Smooth muscle cell (in vitro differentiated cells): ENCODE results near the gene YARS1. TPM values are rescaled to one million over a fixed set of nuclear protein-coding genes. Genes with fewer than 3 reads are reported as not detected.

Experiments used
- DNase-seq: peaks from one replicate; lab custom pipeline; 2025; ENCODE audit not compliant: unreplicated experiment; lab: John Stamatoyannopoulos, UW
- H2AFZ ChIP-seq: fragments of 200-600 bp; sonication (generic); 2 replicates; pipeline ENCODE4 v1.6.0; 2016; ENCODE audit warnings: antibody characterized with exemption, low read depth, mild to moderate bottlenecking
- H3F3A ChIP-seq: fragments of 200-600 bp; sonication (generic); 2 replicates; pipeline ENCODE4 v1.6.0; 2017; ENCODE audit warnings: antibody characterized with exemption, low read depth
- H3K27ac ChIP-seq: fragments of 200-600 bp; sonication (generic); 2 replicates; pipeline ENCODE4 v1.5.1; 2016; ENCODE audit warnings: low read depth, mild to moderate bottlenecking
- H3K27me3 ChIP-seq: fragments of 200-600 bp; sonication (generic); 2 replicates; pipeline ENCODE4 v1.6.1; 2016; ENCODE audit warnings: low read depth, mild to moderate bottlenecking
- H3K36me3 ChIP-seq: fragments of 200-600 bp; sonication (generic); 2 replicates; pipeline ENCODE4 v1.5.1; 2016; ENCODE audit warnings: low read depth
- H3K4me1 ChIP-seq: fragments of 200-600 bp; sonication (generic); 2 replicates; pipeline ENCODE4 v1.5.1; 2016; ENCODE audit warnings: low read depth
- H3K4me2 ChIP-seq: fragments of 200-600 bp; sonication (generic); 2 replicates; pipeline ENCODE4 v1.6.0; 2016; ENCODE audit warnings: mild to moderate bottlenecking
- H3K4me3 ChIP-seq: fragments of 200-600 bp; sonication (generic); 2 replicates; pipeline ENCODE4 v1.5.1; 2016; ENCODE audit warnings: mild to moderate bottlenecking
- H3K79me2 ChIP-seq: fragments of 200-600 bp; sonication (generic); 2 replicates; pipeline ENCODE4 v1.6.0; 2016; ENCODE audit warnings: low read depth, mild to moderate bottlenecking
- H3K9ac ChIP-seq: fragments of 200-600 bp; sonication (generic); 2 replicates; pipeline ENCODE4 v1.6.0; 2016; ENCODE audit warnings: low read depth
- H3K9me3 ChIP-seq: fragments of 200-600 bp; sonication (generic); replicated peaks from 2 replicates; pipeline ENCODE4 v1.5.1; 2016; ENCODE audit warnings: low read depth
- H4K20me1 ChIP-seq: fragments of 200-600 bp; sonication (generic); 2 replicates; pipeline ENCODE4 v1.6.0; 2016; ENCODE audit warnings: low read depth
- CTCF ChIP-seq: fragments of 200-600 bp; sonication (generic); IDR thresholded peaks from 2 replicates; pipeline ENCODE4 v1.5.1; 2017; ENCODE audit warnings: borderline replicate concordance, mild to moderate bottlenecking, antibody characterized with exemption; ENCODE audit not compliant: insufficient read depth, poor library complexity, severe bottlenecking
- WGBS: methylation state at CpG from one replicate; pipeline ENCODE4 v1.1.7; 2016; ENCODE audit warnings: low lambda C conversion rate; 5-methylcytosine and 5-hydroxymethylcytosine counted together
- polyA plus RNA-seq: library from polyadenylated mRNA; unstranded; fragments of >200 nt; fragmentation: Nextera tagmentation; extraction: Ambion mirVana; gene quantifications from 2 replicates; pipeline ENCODE4 v1.2.1, GENCODE V29; 2016
- total RNA-seq: library from RNA; depleted of rRNA; stranded (reverse); fragments of >200 nt; gene quantifications from 2 replicates; pipeline ENCODE4 v1.2.3, GENCODE V29; 2014

YARS1 gene
- total and polyA plus RNA-seq, 2 experiments from 2014 or later = 52.1 to 82.9 TPM

- WGBS = 100% methylated on average over 1 of the region's 1 CpG
- H3F3A ChIP-seq = no peaks in the 10 kb centered on the region
- peaks cover 6% of the 10 kb centered on the region for H4K20me1 ChIP-seq
- H3K4me2 ChIP-seq = no peak overlapping the region
- H3K4me1 ChIP-seq = no peaks in the 10 kb centered on the region
- H3K36me3 ChIP-seq = no peaks in the 10 kb centered on the region
- no peaks in the 10 kb centered on the region for H3K9me3 ChIP-seq
- no peak overlapping the region for H3K9ac ChIP-seq
- H3K27ac ChIP-seq = no peak overlapping the region
- H3K79me2 ChIP-seq = no peaks in the 10 kb centered on the region
- DNase-seq = no peak
- no peaks in the 10 kb centered on the region for H3K27me3 ChIP-seq
- no peak overlapping the region for H3K4me3 ChIP-seq
- TF ChIP-seq CTCF = no peak
- no peak overlapping the region for H2AFZ ChIP-seq
Observed at GRCh38 chr1:32863881-32864245, 46.7 kb upstream of the YARS1 start.

DNA sequence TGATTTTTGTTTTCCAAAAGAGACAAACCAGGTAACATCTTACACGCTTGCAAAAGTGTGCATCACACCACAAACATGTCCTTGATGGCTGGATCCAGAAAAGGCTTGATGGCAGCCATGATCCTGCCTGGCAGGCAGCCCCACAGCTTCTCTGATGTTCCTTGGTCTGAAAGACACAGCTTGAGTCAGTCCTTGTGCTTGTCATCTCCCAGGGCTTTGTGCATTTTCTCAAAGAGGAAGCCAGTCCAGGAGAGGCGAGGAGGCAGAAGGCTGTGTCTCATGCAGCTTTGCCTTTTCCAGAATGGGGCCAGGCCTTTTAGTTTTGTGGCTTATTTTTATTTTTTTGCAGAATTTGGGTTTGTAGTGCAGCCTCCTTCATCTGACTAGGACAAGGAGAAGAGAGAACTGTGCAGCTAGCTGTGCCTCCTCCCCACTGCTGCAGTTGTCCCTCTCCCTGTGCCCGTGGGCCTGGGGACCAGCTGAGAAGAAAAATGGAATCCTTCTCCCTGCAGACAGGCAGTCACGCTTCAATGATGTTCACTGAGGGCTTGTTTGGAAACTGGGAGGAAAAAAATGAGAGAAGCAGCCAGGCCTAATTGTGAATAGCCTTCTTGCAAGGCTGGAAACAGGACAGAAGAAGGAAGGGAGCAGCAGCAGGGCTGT lies 46.2 kb upstream of the YARS1 start:
- Histone ChIP-seq H3K79me2 (no peaks in the 10 kb centered on the region), H3F3A (no peaks in the 10 kb centered on the region), H3K4me2 (no peak overlapping the region), H3K27me3 (no peaks in the 10 kb centered on the region), H3K4me1 (no peaks in the 10 kb centered on the region), H2AFZ (no peak overlapping the region), H4K20me1 (peaks cover 6% of the 10 kb centered on the region), H3K36me3 (no peaks in the 10 kb centered on the region), H3K9ac (no peak overlapping the region), H3K27ac (no peak overlapping the region), H3K4me3 (no peak overlapping the region), H3K9me3 (no peaks in the 10 kb centered on the region)
- no peak for DNase-seq
- WGBS = over 99% methylated on average over 4 of the region's 4 CpGs
- TF ChIP-seq CTCF = no peak

GRCh38 chr1:32861904-32862695 lies 44.9 kb upstream of the YARS1 start:
- Histone ChIP-seq H3K27me3 (no peaks in the 10 kb centered on the region), H3K27ac (no peak overlapping the region), H2AFZ (no peak overlapping the region), H3F3A (no peaks in the 10 kb centered on the region), H3K4me2 (no peak overlapping the region), H3K4me3 (no peak overlapping the region), H4K20me1 (peaks cover 6% of the 10 kb centered on the region), H3K4me1 (no peaks in the 10 kb centered on the region), H3K79me2 (no peaks in the 10 kb centered on the region), H3K9me3 (no peaks in the 10 kb centered on the region), H3K9ac (no peak overlapping the region), H3K36me3 (peaks cover 4% of the 10 kb centered on the region)
- WGBS = 93% methylated on average over 3 of the region's 3 CpGs
- DNase-seq = no peak
- TF ChIP-seq CTCF = no peak

GRCh38 chr1:32860566-32860965 lies 43.4 kb upstream of the YARS1 start:
- no peak for TF ChIP-seq CTCF
- no peak overlapping the region for H3K4me2 ChIP-seq
- no peaks in the 10 kb centered on the region for H3F3A ChIP-seq
- H3K4me1 ChIP-seq = no peaks in the 10 kb centered on the region
- H3K27ac ChIP-seq = no peak overlapping the region
- peaks cover 4% of the 10 kb centered on the region for H3K36me3 ChIP-seq
- no peak overlapping the region for H2AFZ ChIP-seq
- no peak for DNase-seq
- peaks cover 6% of the 10 kb centered on the region for H4K20me1 ChIP-seq
- H3K79me2 ChIP-seq = no peaks in the 10 kb centered on the region
- no peaks in the 10 kb centered on the region for H3K9me3 ChIP-seq
- H3K27me3 ChIP-seq = no peaks in the 10 kb centered on the region
- H3K4me3 ChIP-seq = no peak overlapping the region
- H3K9ac ChIP-seq = no peak overlapping the region
